Measurements from ENCODE around the gene PRCD. TPM values are rescaled to one million over a fixed set of nuclear protein-coding genes. Genes with fewer than 3 reads are reported as not detected.

PRCD gene
- total and polyA plus RNA-seq, 11 donors, result 1.1 to 7.6 (median 2.7) TPM

GRCh38 chr17:76553178-76553908, 13.5 kb downstream of the PRCD start:
- ATAC-seq (no peak), DNase-seq (peak in 1 of 5 donors; percentile 14)
- no peaks in the 10 kb centered on the region for H3K36me3 ChIP-seq
- no peak for TF ChIP-seq POLR2A (IDR thresholded peaks at IDR 0.05)
- no peak for TF ChIP-seq CTCF (IDR thresholded peaks at IDR 0.05)
- intact Hi-C loops (cut with DNase I), result loop anchor here in 3 of 10 donors (10.0 kb wide), 3 partner anchors 111 to 161 kb away; partner anchors contain the start of gene MXRA7 (in 1 of the 3)
- H3K27me3 ChIP-seq, result no peaks in the 10 kb centered on the region
- H3K9me3 ChIP-seq, result no peaks in the 10 kb centered on the region
- 81 to 87% (median 84%) methylated on average over 8 of the region's 8 CpGs for WGBS, 4 donors
- H3K4me3 ChIP-seq, result no peak overlapping the region
- peaks cover 0 to 30% (median 17%) of the 10 kb centered on the region in 12 donors for H3K4me1 ChIP-seq
- H3K27ac ChIP-seq, result peak overlapping the region in 10 of 12 donors; percentile 3 to 71 (median 56)

GRCh38 chr17:76554131-76554530, 14.3 kb downstream of the PRCD start:
- H3K36me3 ChIP-seq, result no peaks in the 10 kb centered on the region
- WGBS, 4 donors, result 38 to 51% (median 48%) methylated on average over 6 of the region's 6 CpGs
- H3K27me3 ChIP-seq, result no peaks in the 10 kb centered on the region
- DNase-seq (peak in 2 of 5 donors; percentile 49 to 70), ATAC-seq (peak; percentile 17 to 48 (median 45))
- no peak overlapping the region for H3K4me3 ChIP-seq
- TF ChIP-seq POLR2A (IDR thresholded peaks at IDR 0.05) (no peak), CTCF (IDR thresholded peaks at IDR 0.05) (no peak)
- peaks cover 4 to 38% (median 23%) of the 10 kb centered on the region in 12 donors for H3K4me1 ChIP-seq
- intact Hi-C loops (cut with DNase I), result loop anchor here in 3 of 10 donors (10.0 kb wide), 3 partner anchors 111 to 161 kb away; partner anchors contain the start of gene MXRA7 (in 1 of the 3)
- no peaks in the 10 kb centered on the region for H3K9me3 ChIP-seq
- peak overlapping the region in 11 of 12 donors; percentile 3 to 71 (median 53) for H3K27ac ChIP-seq

GRCh38 chr17:76556765-76557367, 17.0 kb downstream of the PRCD start:
- peak overlapping the region; percentile 74 to 95 (median 84) for H3K27ac ChIP-seq
- intact Hi-C loops (cut with DNase I), result loop anchor here in 7 of 10 donors (1.0 to 10.0 kb wide), 11 partner anchors 65 to 170 kb away; partner anchors contain the start of genes MXRA7 (in 3 of the 7), JMJD6 (in 2 of the 7) and METTL23 (in 2 of the 7)
- 41 to 47% (median 44%) methylated on average over 30 of the region's 30 CpGs for WGBS, 4 donors
- DNase-seq (peak in 1 of 5 donors; percentile 33), ATAC-seq (peak in 2 of 4 donors; percentile 9 to 11)
- no peaks in the 10 kb centered on the region for H3K27me3 ChIP-seq
- peaks cover 0 to 17% (median 10%) of the 10 kb centered on the region in 9 donors for H3K36me3 ChIP-seq
- H3K9me3 ChIP-seq, result no peaks in the 10 kb centered on the region
- H3K4me3 ChIP-seq, result peak overlapping the region; percentile 54 to 88 (median 73)
- H3K4me1 ChIP-seq, result peaks cover 5 to 57% (median 44%) of the 10 kb centered on the region in 12 donors
- TF ChIP-seq CTCF (IDR thresholded peaks at IDR 0.05) (no peak), POLR2A (IDR thresholded peaks at IDR 0.05) (no peak)
